ENCODE measurements around the gene ENDOV.

The ENDOV gene

GRCh38 chr17:80416260-80416939 is 1.4 kb downstream of the ENDOV start:
- DNase-seq: no peak

GRCh38 chr17:80416940-80417293 is 1.9 kb downstream of the ENDOV start:
- no peak for DNase-seq

- no peak for DNase-seq
These were observed 3.6 kb downstream of the ENDOV start for GRCh38 chr17:80418589-80418988.

GRCh38 chr17:80419255-80419654 is 4.3 kb downstream of the ENDOV start:
- DNase-seq: no peak

GRCh38 chr17:80421381-80422090 is 6.6 kb downstream of the ENDOV start:
- DNase-seq: no peak

- no peak for DNase-seq
These were observed 7.3 kb downstream of the ENDOV start for GRCh38 chr17:80422276-80422675.

GRCh38 chr17:80422981-80423380 is 8.0 kb downstream of the ENDOV start:
- no peak for DNase-seq

GRCh38 chr17:80423536-80424225 is 8.7 kb downstream of the ENDOV start:
- DNase-seq: no peak

GRCh38 chr17:80424261-80424660 is 9.3 kb downstream of the ENDOV start:
- DNase-seq: no peak

GRCh38 chr17:80424878-80425765 is 10.2 kb downstream of the ENDOV start:
- DNase-seq: no peak

- no peak for DNase-seq
These were observed 11.0 kb downstream of the ENDOV start for GRCh38 chr17:80425835-80426426.

GRCh38 chr17:80426671-80427326 is 11.8 kb downstream of the ENDOV start:
- peak; percentile 92 for DNase-seq

GRCh38 chr17:80427366-80428282 is 12.7 kb downstream of the ENDOV start:
- no peak for DNase-seq

- no peak for DNase-seq
These were observed 13.4 kb downstream of the ENDOV start for GRCh38 chr17:80428363-80428762.

- DNase-seq: no peak
These were observed 13.8 kb downstream of the ENDOV start for GRCh38 chr17:80428796-80429195.

- no peak for DNase-seq
These were observed 14.6 kb downstream of the ENDOV start for GRCh38 chr17:80429356-80430275.

- no peak for DNase-seq
These were observed 15.7 kb downstream of the ENDOV start for GRCh38 chr17:80430446-80431245.

- DNase-seq: no peak
These were observed 16.6 kb downstream of the ENDOV start for GRCh38 chr17:80431246-80432195.

Measured in stimulated activated CD8-positive, alpha-beta memory T cell treated with anti-CD3 and anti-CD28 coated beads, Interleukin-4, amount 100 ng/mL, for 48 hours (primary cell).